ENCODE data around the gene DNM3. TPM values are rescaled to one million over a fixed set of nuclear protein-coding genes. Genes with fewer than 3 reads are reported as not detected.

DNM3 gene
- total and polyA plus RNA-seq, 2 of the 8 experiments (the other 6 are each of a cell fraction or from before 2014, with no cell fraction given) = 2.0 to 8.5 TPM

GRCh38 chr1:171811672-171812071, 29.6 kb upstream of the DNM3 start:
- DNase-seq (ENCODE audit: low read depth in 1 of 2, low spot score in 2 of 2) (no peak), FAIRE-seq (no peak)
- CTCF ChIA-PET (ENCODE audit: partially characterized antibody) = interaction anchor here (0.8 to 16.4 kb wide), 3 partner anchors 11 to 172 kb away, joined by 3 to 694 read pairs (median 53); no protein-coding TSS in a partner anchor
- H3K9ac ChIP-seq (replicated peaks in 1 of 4; ENCODE audit: extremely low read depth in 1 of 4, low read depth in 3 of 4, low read length in 3 of 4) = no peak overlapping the region
- no peaks in the 10 kb centered on the region; the same call in 1 of the 2 replicates for H3K23me2 ChIP-seq (ENCODE audit: low read depth, low read length)
- H3K23ac ChIP-seq (ENCODE audit: insufficient read length) = no peak overlapping the region
- no peaks in the 10 kb centered on the region for H3K79me1 ChIP-seq (ENCODE audit: low read depth, low read length)
- H3K27me3 ChIP-seq (replicated peaks in 1 of 4; ENCODE audit: control insufficient read depth in 3 of 4, extremely low read depth in 1 of 4, insufficient read depth in 3 of 4, low read length in 3 of 4) = no peaks in the 10 kb centered on the region
- no peak overlapping the region for H2BK120ac ChIP-seq (replicated peaks; ENCODE audit: low read depth, low read length)
- H3K4me3 ChIP-seq (ENCODE audit: extremely low read depth in 1 of 4, insufficient read depth in 2 of 4, low read depth in 3 of 4, low read length in 4 of 4) = no peak overlapping the region
- H3K4me1 ChIP-seq (replicated peaks in 1 of 4; ENCODE audit: control insufficient read depth in 3 of 4, insufficient read depth in 4 of 4, low read length in 3 of 4) = no peaks in the 10 kb centered on the region; a peak in 1 of 7 replicates
- no peak overlapping the region for H3K4me2 ChIP-seq (ENCODE audit: insufficient read depth in 1 of 2, low read depth in 2 of 2, low read length in 2 of 2)
- no peak overlapping the region for H2BK15ac ChIP-seq (ENCODE audit: low read length)
- no peak overlapping the region for H4K8ac ChIP-seq (ENCODE audit: extremely low read depth, insufficient read depth, low read length)
- H3K14ac ChIP-seq (ENCODE audit: insufficient read length) = no peak overlapping the region
- H2BK20ac ChIP-seq (ENCODE audit: low read length) = no peak overlapping the region
- H4K20me1 ChIP-seq (replicated peaks in 1 of 2; ENCODE audit: control insufficient read depth in 1 of 2, insufficient read depth in 2 of 2, low read length in 2 of 2) = no peaks in the 10 kb centered on the region
- H4K91ac ChIP-seq (replicated peaks; ENCODE audit: insufficient read length, low read length) = no peak overlapping the region
- H3K18ac ChIP-seq (ENCODE audit: extremely low read depth, low read length) = no peak overlapping the region
- H2AFZ ChIP-seq (ENCODE audit: low read length) = no peak overlapping the region
- no peak overlapping the region for H3K27ac ChIP-seq (ENCODE audit: low read depth, low read length)
- no peak overlapping the region for H2BK5ac ChIP-seq (ENCODE audit: low read depth, low read length)
- H3K79me2 ChIP-seq (ENCODE audit: control insufficient read depth in 1 of 2, insufficient read depth in 2 of 2, low read length in 2 of 2) = no peaks in the 10 kb centered on the region
- H2AK5ac ChIP-seq (ENCODE audit: low read depth, low read length) = no peak overlapping the region
- no peak overlapping the region for H3K56ac ChIP-seq (replicated peaks; ENCODE audit: insufficient read length, low read depth, low read length)
- H3K9me3 ChIP-seq (ENCODE audit: insufficient read depth in 2 of 2, low read depth in 1 of 2, low read length in 1 of 2) = no peaks in the 10 kb centered on the region
- no peaks in the 10 kb centered on the region for H3K36me3 ChIP-seq (ENCODE audit: control insufficient read depth in 2 of 4, insufficient read depth in 4 of 4, low read length in 3 of 4)
- no peak overlapping the region for H3K4ac ChIP-seq (replicated peaks; ENCODE audit: insufficient read length, low read depth, low read length)
- POLR2A ChIA-PET (ENCODE audit: partially characterized antibody) = interaction anchor here (0.7 kb wide), 1 partner anchor 12 kb away, joined by 3 read pairs; no protein-coding TSS in a partner anchor
- no peak overlapping the region for H4K5ac ChIP-seq (ENCODE audit: insufficient read length, low read depth, low read length)
- no peak overlapping the region for H2BK12ac ChIP-seq (ENCODE audit: low read depth, low read length)
- no peak for TF ChIP-seq NRF1 (IDR thresholded peaks at IDR 0.05; ENCODE audit: low read depth, low read length)
- no peak for TF ChIP-seq KDM1A (IDR thresholded peaks at IDR 0.05; ENCODE audit: borderline replicate concordance, low read length)
- no peak for TF ChIP-seq HDAC2 (IDR thresholded peaks at IDR 0.05; ENCODE audit: borderline replicate concordance in 1 of 2, low read depth in 2 of 2, low read length in 2 of 2)
- TF ChIP-seq SP4 (IDR thresholded peaks at IDR 0.05; ENCODE audit: low read length) = no peak
- TF ChIP-seq EP300 (IDR thresholded peaks at IDR 0.05; ENCODE audit: borderline replicate concordance in 1 of 2, low read depth in 2 of 2, low read length in 2 of 2) = no peak
- TF ChIP-seq, protein P1, sequence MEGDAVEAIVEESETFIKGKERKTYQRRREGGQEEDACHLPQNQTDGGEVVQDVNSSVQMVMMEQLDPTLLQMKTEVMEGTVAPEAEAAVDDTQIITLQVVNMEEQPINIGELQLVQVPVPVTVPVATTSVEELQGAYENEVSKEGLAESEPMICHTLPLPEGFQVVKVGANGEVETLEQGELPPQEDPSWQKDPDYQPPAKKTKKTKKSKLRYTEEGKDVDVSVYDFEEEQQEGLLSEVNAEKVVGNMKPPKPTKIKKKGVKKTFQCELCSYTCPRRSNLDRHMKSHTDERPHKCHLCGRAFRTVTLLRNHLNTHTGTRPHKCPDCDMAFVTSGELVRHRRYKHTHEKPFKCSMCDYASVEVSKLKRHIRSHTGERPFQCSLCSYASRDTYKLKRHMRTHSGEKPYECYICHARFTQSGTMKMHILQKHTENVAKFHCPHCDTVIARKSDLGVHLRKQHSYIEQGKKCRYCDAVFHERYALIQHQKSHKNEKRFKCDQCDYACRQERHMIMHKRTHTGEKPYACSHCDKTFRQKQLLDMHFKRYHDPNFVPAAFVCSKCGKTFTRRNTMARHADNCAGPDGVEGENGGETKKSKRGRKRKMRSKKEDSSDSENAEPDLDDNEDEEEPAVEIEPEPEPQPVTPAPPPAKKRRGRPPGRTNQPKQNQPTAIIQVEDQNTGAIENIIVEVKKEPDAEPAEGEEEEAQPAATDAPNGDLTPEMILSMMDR (IDR thresholded peaks at IDR 0.05; ENCODE audit: control extremely low read depth in 1 of 3, insufficient read depth in 1 of 3, low read depth in 1 of 3, low read length in 3 of 3) = no peak
- TF ChIP-seq BACH1 (IDR thresholded peaks at IDR 0.05; ENCODE audit: low read length) = no peak
- no peak for TF ChIP-seq E2F6 (IDR thresholded peaks at IDR 0.05)
- TF ChIP-seq SAP30 (IDR thresholded peaks at IDR 0.05; ENCODE audit: insufficient read depth, insufficient replicate concordance, low read length) = no peak
- TF ChIP-seq POU5F1 (IDR thresholded peaks at IDR 0.05; ENCODE audit: low read depth, low read length) = no peak
- TF ChIP-seq JUN (IDR thresholded peaks at IDR 0.05; ENCODE audit: low read depth, low read length) = no peak

Data from H1 (cell line).